Measurements from ENCODE around the gene ZBTB37.

Gene ZBTB37

GRCh38 chr1:173863224-173864161 is 4.7 kb upstream of the ZBTB37 start:
- H3K4me3 ChIP-seq (ENCODE audit: low read length), result peak overlapping the region; percentile 96
- peaks cover 89% of the 10 kb centered on the region for H3F3A ChIP-seq (ENCODE audit: control insufficient read depth, insufficient read depth)
- H3K4me1 ChIP-seq (ENCODE audit: control insufficient read depth, low read length), result peaks cover 43% of the 10 kb centered on the region
- no peaks in the 10 kb centered on the region for H3K9me2 ChIP-seq (replicated peaks; ENCODE audit: control insufficient read depth, low read length)
- H3K4me2 ChIP-seq (ENCODE audit: low read length), result peak overlapping the region; percentile 70
- H3K79me2 ChIP-seq (ENCODE audit: control insufficient read depth, low read length), result peaks cover 37% of the 10 kb centered on the region
- no peaks in the 10 kb centered on the region for H3K9me3 ChIP-seq (ENCODE audit: control insufficient read depth, insufficient read depth, low read length)
- H3K27ac ChIP-seq (ENCODE audit: low read depth, low read length), result peak overlapping the region; percentile 94
- H4K20me1 ChIP-seq (ENCODE audit: control insufficient read depth, insufficient read depth, low read depth, low read length), result peaks cover 31% of the 10 kb centered on the region; the same call in 1 of the 2 replicates
- H3K36me3 ChIP-seq (ENCODE audit: control insufficient read depth, low read length), result peaks cover 78% of the 10 kb centered on the region
- no peaks in the 10 kb centered on the region for H3K27me3 ChIP-seq (ENCODE audit: control insufficient read depth, low read length)
- no peak for TF ChIP-seq EZH2phosphoT487 (IDR thresholded peaks at IDR 0.05; ENCODE audit: borderline replicate concordance, low read length)
- TF ChIP-seq, protein P1, sequence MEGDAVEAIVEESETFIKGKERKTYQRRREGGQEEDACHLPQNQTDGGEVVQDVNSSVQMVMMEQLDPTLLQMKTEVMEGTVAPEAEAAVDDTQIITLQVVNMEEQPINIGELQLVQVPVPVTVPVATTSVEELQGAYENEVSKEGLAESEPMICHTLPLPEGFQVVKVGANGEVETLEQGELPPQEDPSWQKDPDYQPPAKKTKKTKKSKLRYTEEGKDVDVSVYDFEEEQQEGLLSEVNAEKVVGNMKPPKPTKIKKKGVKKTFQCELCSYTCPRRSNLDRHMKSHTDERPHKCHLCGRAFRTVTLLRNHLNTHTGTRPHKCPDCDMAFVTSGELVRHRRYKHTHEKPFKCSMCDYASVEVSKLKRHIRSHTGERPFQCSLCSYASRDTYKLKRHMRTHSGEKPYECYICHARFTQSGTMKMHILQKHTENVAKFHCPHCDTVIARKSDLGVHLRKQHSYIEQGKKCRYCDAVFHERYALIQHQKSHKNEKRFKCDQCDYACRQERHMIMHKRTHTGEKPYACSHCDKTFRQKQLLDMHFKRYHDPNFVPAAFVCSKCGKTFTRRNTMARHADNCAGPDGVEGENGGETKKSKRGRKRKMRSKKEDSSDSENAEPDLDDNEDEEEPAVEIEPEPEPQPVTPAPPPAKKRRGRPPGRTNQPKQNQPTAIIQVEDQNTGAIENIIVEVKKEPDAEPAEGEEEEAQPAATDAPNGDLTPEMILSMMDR (IDR thresholded peaks at IDR 0.05; ENCODE audit: low read depth, low read length, poor library complexity, severe bottlenecking), result no peak

DNA sequence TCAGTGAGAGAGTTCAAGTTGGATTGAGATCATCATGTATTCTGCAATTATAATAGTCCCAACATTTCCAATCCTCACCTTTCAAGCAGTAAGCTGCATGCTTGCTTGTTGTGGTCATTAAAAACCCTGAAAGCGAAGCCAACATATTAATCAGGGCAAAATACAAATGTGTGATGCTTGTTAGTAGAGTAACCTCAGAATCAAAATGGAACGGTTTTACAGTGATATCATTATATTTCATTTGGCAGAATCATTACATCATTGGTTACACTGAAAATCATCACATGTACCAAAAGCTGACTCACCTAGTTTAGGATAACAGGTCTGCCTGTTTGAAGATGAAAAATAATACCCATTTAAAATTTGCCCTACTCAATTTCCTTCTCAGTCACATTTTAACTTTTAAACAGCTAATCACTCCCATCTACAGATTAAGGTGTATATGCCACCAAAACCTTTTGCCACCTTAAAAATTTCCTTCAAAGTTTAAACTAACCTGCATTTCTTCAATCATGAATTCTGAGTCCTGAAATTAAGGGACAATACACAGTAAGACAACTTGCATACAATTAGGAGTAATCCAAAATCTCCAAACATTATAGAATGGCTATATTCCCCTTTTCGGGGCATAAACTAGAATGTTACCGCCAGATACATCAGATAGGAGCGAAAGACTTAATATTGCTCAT is 3.9 kb upstream of the ZBTB37 start:
- H3K27me3 ChIP-seq (ENCODE audit: control insufficient read depth, low read length), result no peaks in the 10 kb centered on the region
- peaks cover 31% of the 10 kb centered on the region; the same call in 1 of the 2 replicates for H4K20me1 ChIP-seq (ENCODE audit: control insufficient read depth, insufficient read depth, low read depth, low read length)
- H3K79me2 ChIP-seq (ENCODE audit: control insufficient read depth, low read length), result peaks cover 44% of the 10 kb centered on the region
- H3K9me2 ChIP-seq (replicated peaks; ENCODE audit: control insufficient read depth, low read length), result no peaks in the 10 kb centered on the region
- peak overlapping the region; percentile 94 for H3K27ac ChIP-seq (ENCODE audit: low read depth, low read length)
- peak overlapping the region; percentile 70 for H3K4me2 ChIP-seq (ENCODE audit: low read length)
- H3K4me1 ChIP-seq (ENCODE audit: control insufficient read depth, low read length), result peaks cover 49% of the 10 kb centered on the region
- no peaks in the 10 kb centered on the region for H3K9me3 ChIP-seq (ENCODE audit: control insufficient read depth, insufficient read depth, low read length)
- peaks cover 86% of the 10 kb centered on the region for H3F3A ChIP-seq (ENCODE audit: control insufficient read depth, insufficient read depth)
- TF ChIP-seq, protein P1 (IDR thresholded peaks at IDR 0.05; ENCODE audit: low read depth, low read length, poor library complexity, severe bottlenecking), result no peak
- TF ChIP-seq EZH2phosphoT487 (IDR thresholded peaks at IDR 0.05; ENCODE audit: borderline replicate concordance, low read length), result no peak
- peaks cover 76% of the 10 kb centered on the region for H3K36me3 ChIP-seq (ENCODE audit: control insufficient read depth, low read length)
- peak overlapping the region; percentile 96 for H3K4me3 ChIP-seq (ENCODE audit: low read length)

GRCh38 chr1:173865468-173866164 is 2.6 kb upstream of the ZBTB37 start:
- Histone ChIP-seq H3K9me3 (ENCODE audit: control insufficient read depth, insufficient read depth, low read length) (no peaks in the 10 kb centered on the region), H3F3A (ENCODE audit: control insufficient read depth, insufficient read depth) (peaks cover 76% of the 10 kb centered on the region), H3K4me1 (ENCODE audit: control insufficient read depth, low read length) (peaks cover 61% of the 10 kb centered on the region), H3K36me3 (ENCODE audit: control insufficient read depth, low read length) (peaks cover 74% of the 10 kb centered on the region), H4K20me1 (ENCODE audit: control insufficient read depth, insufficient read depth, low read depth, low read length) (peaks cover 31% of the 10 kb centered on the region; the same call in 1 of the 2 replicates), H3K9me2 (replicated peaks; ENCODE audit: control insufficient read depth, low read length) (no peaks in the 10 kb centered on the region), H3K27ac (ENCODE audit: low read depth, low read length) (peak overlapping the region; percentile 94), H3K27me3 (ENCODE audit: control insufficient read depth, low read length) (no peaks in the 10 kb centered on the region), H3K4me2 (ENCODE audit: low read length) (peak overlapping the region; percentile 70), H3K4me3 (ENCODE audit: low read length) (peak overlapping the region; percentile 96), H3K79me2 (ENCODE audit: control insufficient read depth, low read length) (peaks cover 50% of the 10 kb centered on the region)
- TF ChIP-seq, protein P1 (IDR thresholded peaks at IDR 0.05; ENCODE audit: low read depth, low read length, poor library complexity, severe bottlenecking), result no peak
- no peak for TF ChIP-seq EZH2phosphoT487 (IDR thresholded peaks at IDR 0.05; ENCODE audit: borderline replicate concordance, low read length)
